ENCODE data around the gene FAM234B. TPM values are rescaled to one million over a fixed set of nuclear protein-coding genes. Genes with fewer than 3 reads are reported as not detected.

Gene FAM234B
- total RNA-seq, 1 experiment from 2014 or later, result 3.3 TPM

- Histone ChIP-seq H2AFZ (ENCODE audit: low read length) (no peak overlapping the region), H3K27ac (ENCODE audit: low read length) (no peak overlapping the region), H3K27me3 (ENCODE audit: low read length) (no peaks in the 10 kb centered on the region), H3K4me3 (ENCODE audit: low read length) (no peak overlapping the region), H3K9me3 (ENCODE audit: low read length) (no peaks in the 10 kb centered on the region), H4K20me1 (ENCODE audit: low read length) (no peaks in the 10 kb centered on the region), H3K36me3 (ENCODE audit: low read depth, low read length) (no peaks in the 10 kb centered on the region), H3K9me2 (replicated peaks; ENCODE audit: low read length) (no peaks in the 10 kb centered on the region), H3K9ac (ENCODE audit: low read length) (no peak overlapping the region), H3F3A (ENCODE audit: low read length, unreplicated experiment) (no peaks in the 10 kb centered on the region), H3K4me2 (ENCODE audit: low read length) (no peak overlapping the region), H3K79me2 (ENCODE audit: low read length) (peaks cover 14% of the 10 kb centered on the region), H3K4me1 (ENCODE audit: insufficient read depth, low read length) (peaks cover 6% of the 10 kb centered on the region)
- intact Hi-C loops (cut with micrococcal nuclease), result no loop called here
- no peak for ATAC-seq
- no peak for TF ChIP-seq EZH2 (IDR thresholded peaks at IDR 0.05; ENCODE audit: low read length, unreplicated experiment)
- TF ChIP-seq CTCF (conservative IDR thresholded peaks at IDR 0.05; ENCODE audit: low read depth, low read length), result no peak
- TF ChIP-seq EZH2phosphoT487 (IDR thresholded peaks at IDR 0.05; ENCODE audit: borderline replicate concordance, low read length), result no peak
- POLR2A ChIA-PET (ENCODE audit: unreplicated experiment), result no interaction called here
- CTCF ChIA-PET, result no interaction called here
- BruUV-seq (replicated peaks), result no TSS peak
- DNase-seq, result no peak
These were observed 38.5 kb upstream of the FAM234B start for GRCh38 chr12:13005649-13006048.

- Histone ChIP-seq H2AFZ (ENCODE audit: low read length) (no peak overlapping the region), H4K20me1 (ENCODE audit: low read length) (no peaks in the 10 kb centered on the region), H3K4me2 (ENCODE audit: low read length) (no peak overlapping the region), H3K9me2 (replicated peaks; ENCODE audit: low read length) (no peaks in the 10 kb centered on the region), H3F3A (ENCODE audit: low read length, unreplicated experiment) (no peaks in the 10 kb centered on the region), H3K9ac (ENCODE audit: low read length) (no peak overlapping the region), H3K36me3 (ENCODE audit: low read depth, low read length) (no peaks in the 10 kb centered on the region), H3K4me1 (ENCODE audit: insufficient read depth, low read length) (no peaks in the 10 kb centered on the region), H3K4me3 (ENCODE audit: low read length) (no peak overlapping the region), H3K79me2 (ENCODE audit: low read length) (0 out of 2 replicates have a peak, but pooled peaks cover under 1% of the 10 kb centered on the region), H3K27me3 (ENCODE audit: low read length) (no peaks in the 10 kb centered on the region), H3K27ac (ENCODE audit: low read length) (no peak overlapping the region), H3K9me3 (ENCODE audit: low read length) (no peaks in the 10 kb centered on the region)
- TF ChIP-seq EZH2phosphoT487 (IDR thresholded peaks at IDR 0.05; ENCODE audit: borderline replicate concordance, low read length) (no peak), CTCF (conservative IDR thresholded peaks at IDR 0.05; ENCODE audit: low read depth, low read length) (no peak), EZH2 (IDR thresholded peaks at IDR 0.05; ENCODE audit: low read length, unreplicated experiment) (no peak)
- intact Hi-C loops (cut with micrococcal nuclease), result no loop called here
- no TSS peak for BruUV-seq (replicated peaks)
- DNase-seq, result no peak
- no peak for ATAC-seq
- POLR2A ChIA-PET (ENCODE audit: unreplicated experiment), result interaction anchor here (0.6 kb wide), 1 partner anchor 43 kb away, joined by 15 read pairs; no protein-coding TSS in a partner anchor
- CTCF ChIA-PET, result no interaction called here
These were observed 36.5 kb upstream of the FAM234B start for GRCh38 chr12:13007496-13008233.

DNA sequence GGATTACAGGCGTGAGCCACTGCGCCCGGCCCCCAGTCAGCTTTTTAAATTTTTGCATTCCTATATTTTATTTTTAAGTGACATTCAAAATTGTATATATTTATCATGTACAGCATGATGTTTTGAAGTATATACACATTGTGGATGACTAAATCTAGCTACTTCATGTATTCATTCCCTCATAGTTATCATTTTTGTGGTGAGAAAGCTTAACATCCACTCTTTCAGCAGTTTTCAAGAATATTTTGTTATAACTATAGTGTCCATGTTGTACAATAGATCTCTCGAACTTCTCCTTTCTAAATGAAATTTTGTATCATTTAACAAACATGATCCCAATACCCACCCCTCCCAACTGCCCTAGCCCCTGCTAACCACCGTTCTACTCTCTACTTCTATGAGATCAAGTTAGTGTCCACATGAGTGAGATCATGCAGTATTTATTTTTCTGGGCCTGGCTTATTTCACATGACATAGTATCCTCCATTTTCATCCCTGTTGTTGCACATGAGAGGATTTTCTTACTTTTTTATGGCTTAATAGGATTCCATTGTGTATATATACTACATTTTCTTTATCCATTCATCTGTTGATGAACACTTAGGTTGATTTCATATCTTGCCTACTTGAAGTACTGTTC, 35.3 kb upstream of the FAM234B start:
- no peak overlapping the region for H2AFZ ChIP-seq (ENCODE audit: low read length)
- DNase-seq (no peak), ATAC-seq (no peak)
- no peaks in the 10 kb centered on the region for H3K36me3 ChIP-seq (ENCODE audit: low read depth, low read length)
- no peaks in the 10 kb centered on the region for H4K20me1 ChIP-seq (ENCODE audit: low read length)
- CTCF ChIA-PET, result no interaction called here
- POLR2A ChIA-PET (ENCODE audit: unreplicated experiment), result no interaction called here
- no peak overlapping the region for H3K4me2 ChIP-seq (ENCODE audit: low read length)
- H3K79me2 ChIP-seq (ENCODE audit: low read length), result no peaks in the 10 kb centered on the region
- no peak overlapping the region for H3K27ac ChIP-seq (ENCODE audit: low read length)
- no peaks in the 10 kb centered on the region for H3K9me2 ChIP-seq (replicated peaks; ENCODE audit: low read length)
- H3K9ac ChIP-seq (ENCODE audit: low read length), result no peak overlapping the region
- H3K4me1 ChIP-seq (ENCODE audit: insufficient read depth, low read length), result no peaks in the 10 kb centered on the region
- no peaks in the 10 kb centered on the region for H3K27me3 ChIP-seq (ENCODE audit: low read length)
- TF ChIP-seq EZH2phosphoT487 (IDR thresholded peaks at IDR 0.05; ENCODE audit: borderline replicate concordance, low read length) (no peak), CTCF (conservative IDR thresholded peaks at IDR 0.05; ENCODE audit: low read depth, low read length) (no peak), EZH2 (IDR thresholded peaks at IDR 0.05; ENCODE audit: low read length, unreplicated experiment) (no peak)
- no peak overlapping the region for H3K4me3 ChIP-seq (ENCODE audit: low read length)
- BruUV-seq (replicated peaks), result no TSS peak
- no peaks in the 10 kb centered on the region for H3F3A ChIP-seq (ENCODE audit: low read length, unreplicated experiment)
- H3K9me3 ChIP-seq (ENCODE audit: low read length), result no peaks in the 10 kb centered on the region
- intact Hi-C loops (cut with micrococcal nuclease), result no loop called here

Data from PC-3 (cell line).